ENCODE results near the gene CST9.
A peak's percentile ranks its signal among the peaks of the same experiment; 100 is the strongest.

GRCh38 chr20:23637282-23638221 lies 31.8 kb upstream of the CST9 start, which contains the start of gene CST3:
- TF ChIP-seq CTCF (IDR thresholded peaks at IDR 0.05): peak in 1 of 6 experiments; percentile 14
- peak; percentile 91 to 92 for TF ChIP-seq POLR2A (IDR thresholded peaks at IDR 0.05)
